HG03342 (cell line): ENCODE measurements around the gene RSPRY1.

Experiments used
- ATAC-seq: cut with Tn5 transposase; IDR thresholded peaks from one replicate; pipeline ENCODE4 v1.9.1; 2021; ENCODE audit warnings: mild to moderate bottlenecking, moderate library complexity; ENCODE audit not compliant: unreplicated experiment

Gene RSPRY1

DNA sequence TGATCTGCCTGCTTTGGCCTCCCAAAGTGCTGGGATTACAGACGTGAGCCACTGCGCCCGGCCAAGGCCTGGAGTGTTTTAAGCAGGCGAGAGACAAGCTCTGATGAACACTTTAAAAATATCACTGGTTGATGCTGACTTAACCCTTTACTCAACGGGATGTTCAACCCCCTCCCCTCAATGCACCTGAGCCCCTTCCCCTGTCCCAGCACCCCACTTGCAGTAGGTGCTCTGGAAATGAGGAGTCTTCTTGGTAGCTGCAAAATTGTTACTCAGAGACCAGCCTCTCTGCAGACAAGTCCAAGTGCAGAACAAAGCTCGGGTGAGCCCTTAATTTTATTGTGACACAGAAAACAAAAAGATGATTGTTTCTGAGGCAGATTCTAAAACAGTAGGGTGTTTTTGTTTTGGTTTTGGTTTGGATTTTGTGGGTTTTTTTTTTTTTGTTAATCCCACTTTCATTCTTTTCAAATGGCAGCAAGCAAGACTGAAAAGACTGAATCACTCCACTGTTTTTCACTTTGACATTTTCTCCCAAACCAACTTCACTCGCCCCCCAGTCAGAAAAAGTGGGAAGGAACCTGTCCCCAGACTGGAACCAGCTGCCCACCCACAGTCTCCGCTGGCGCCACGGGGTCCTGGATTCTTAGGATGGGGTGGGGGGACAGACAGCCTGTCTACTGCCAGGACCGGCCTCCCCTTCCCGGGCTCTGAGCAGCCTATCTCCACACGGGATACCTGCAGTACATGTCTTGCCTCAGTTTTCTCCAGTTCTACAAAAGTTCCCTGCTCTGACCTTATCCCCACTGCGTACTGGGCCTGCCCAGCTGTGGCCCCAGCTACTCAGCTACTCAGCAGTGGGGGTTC is 103.5 kb downstream of the RSPRY1 start:
- no peak for ATAC-seq
